OCI-LY3 (cell line): ENCODE data around the gene PHF21B.

Experiments
- H2AFZ ChIP-seq: fragments of 200-600, 300-600 bp; shearing (Covaris generic); 2 replicates; pipeline ENCODE4 v1.6.0; 2014; ENCODE audit warnings: antibody characterized with exemption, low read depth, low read length
- H3K27ac ChIP-seq: fragments of 200-600, 300-600 bp; sonication (generic); 2 replicates; pipeline ENCODE4 v1.5.1; 2014; ENCODE audit warnings: mild to moderate bottlenecking, low read length, moderate library complexity, mixed read lengths
- H3K27me3 ChIP-seq: fragments of 200-600, 300-600 bp; sonication (generic); 2 replicates; pipeline ENCODE4 v1.6.1; 2014; ENCODE audit warnings: low read depth, low read length, mixed read lengths
- H3K36me3 ChIP-seq: fragments of 200-600, 300-600 bp; sonication (generic); replicated peaks from 2 replicates; pipeline ENCODE3; 2014; ENCODE audit warnings: low read depth, low read length, mixed read lengths
- H3K4me1 ChIP-seq: fragments of 300-600, 200-600 bp; sonication (generic); 2 replicates; pipeline ENCODE4 v1.6.1; 2014; ENCODE audit warnings: low read length, mixed read lengths
- H3K4me2 ChIP-seq: fragments of 200-600, 300-600 bp; sonication (generic); 2 replicates; pipeline ENCODE4 v1.6.1; 2014; ENCODE audit warnings: low read length, mixed read lengths
- H3K4me3 ChIP-seq: fragments of 300-600, 200-600 bp; sonication (generic); 2 replicates; pipeline ENCODE4 v1.5.1; 2014; ENCODE audit warnings: antibody characterized with exemption, mild to moderate bottlenecking, low read length, moderate library complexity
- H3K79me2 ChIP-seq: fragments of 300-600, 200-600 bp; shearing (Covaris generic); 2 replicates; pipeline ENCODE4 v1.6.1; 2014; ENCODE audit warnings: mild to moderate bottlenecking, low read length, mixed read lengths
- H3K9ac ChIP-seq: fragments of 300-600, 200-600 bp; shearing (Covaris generic); 2 replicates; pipeline ENCODE4 v1.6.0; 2014; ENCODE audit warnings: mild to moderate bottlenecking, low read length, moderate library complexity
- H3K9me3 ChIP-seq: fragments of 200-600, 300-600 bp; shearing (Covaris generic); 2 replicates; pipeline ENCODE4 v1.6.1; 2014; ENCODE audit warnings: low read length, mixed read lengths; ENCODE audit not compliant: insufficient read depth
- H4K20me1 ChIP-seq: fragments of 200-600, 300-600 bp; sonication (generic); 2 replicates; pipeline ENCODE4 v1.6.1; 2016; ENCODE audit warnings: low read length, mixed read lengths; ENCODE audit not compliant: insufficient read depth
- EZH2phosphoT487 ChIP-seq: fragments of 200-600 bp; shearing (Covaris generic); IDR thresholded peaks from 2 replicates; pipeline ENCODE4 v1.6.1; 2018; ENCODE audit warnings: antibody characterized with exemption, mixed run types, low read depth
- TF ChIP-seq, protein P1 (sequence below): fragments of 200-600, 300-600 bp; sonication (generic); IDR thresholded peaks from 2 replicates; pipeline ENCODE4 v1.5.1; 2014; ENCODE audit warnings: antibody characterized with exemption, low read length, low read depth

The PHF21B gene

DNA sequence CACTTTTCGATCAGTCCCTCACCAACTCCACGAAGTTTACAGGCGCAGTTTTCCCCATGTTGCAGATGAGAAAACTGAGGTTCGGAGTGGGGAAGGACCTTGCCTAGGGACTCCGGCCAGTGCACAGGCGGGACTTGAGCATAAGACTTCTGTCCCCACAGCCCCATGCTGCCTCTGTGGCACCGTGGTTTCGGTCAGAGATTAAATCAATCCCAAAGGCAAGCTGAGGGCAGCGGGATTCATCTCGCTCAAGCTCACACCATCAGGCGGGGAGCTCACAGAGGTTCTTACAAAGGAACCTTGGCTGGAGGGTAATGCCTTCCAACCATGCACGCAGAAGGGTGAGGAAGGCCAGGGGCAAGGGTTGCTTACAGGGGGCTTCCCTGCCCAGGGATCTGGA, 115.5 kb downstream of the PHF21B start:
- peaks cover 3% of the 10 kb centered on the region for H3K36me3 ChIP-seq
- H4K20me1 ChIP-seq = no peaks in the 10 kb centered on the region
- H3K4me3 ChIP-seq = no peak overlapping the region
- no peaks in the 10 kb centered on the region for H3K79me2 ChIP-seq
- no peaks in the 10 kb centered on the region for H3K9me3 ChIP-seq
- H3K27ac ChIP-seq = no peak overlapping the region
- H3K9ac ChIP-seq = no peak overlapping the region
- H3K27me3 ChIP-seq = no peaks in the 10 kb centered on the region
- no peak overlapping the region for H3K4me2 ChIP-seq
- H3K4me1 ChIP-seq = no peaks in the 10 kb centered on the region
- TF ChIP-seq, protein P1, sequence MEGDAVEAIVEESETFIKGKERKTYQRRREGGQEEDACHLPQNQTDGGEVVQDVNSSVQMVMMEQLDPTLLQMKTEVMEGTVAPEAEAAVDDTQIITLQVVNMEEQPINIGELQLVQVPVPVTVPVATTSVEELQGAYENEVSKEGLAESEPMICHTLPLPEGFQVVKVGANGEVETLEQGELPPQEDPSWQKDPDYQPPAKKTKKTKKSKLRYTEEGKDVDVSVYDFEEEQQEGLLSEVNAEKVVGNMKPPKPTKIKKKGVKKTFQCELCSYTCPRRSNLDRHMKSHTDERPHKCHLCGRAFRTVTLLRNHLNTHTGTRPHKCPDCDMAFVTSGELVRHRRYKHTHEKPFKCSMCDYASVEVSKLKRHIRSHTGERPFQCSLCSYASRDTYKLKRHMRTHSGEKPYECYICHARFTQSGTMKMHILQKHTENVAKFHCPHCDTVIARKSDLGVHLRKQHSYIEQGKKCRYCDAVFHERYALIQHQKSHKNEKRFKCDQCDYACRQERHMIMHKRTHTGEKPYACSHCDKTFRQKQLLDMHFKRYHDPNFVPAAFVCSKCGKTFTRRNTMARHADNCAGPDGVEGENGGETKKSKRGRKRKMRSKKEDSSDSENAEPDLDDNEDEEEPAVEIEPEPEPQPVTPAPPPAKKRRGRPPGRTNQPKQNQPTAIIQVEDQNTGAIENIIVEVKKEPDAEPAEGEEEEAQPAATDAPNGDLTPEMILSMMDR = no peak
- TF ChIP-seq EZH2phosphoT487 = no peak
- H2AFZ ChIP-seq = no peak overlapping the region

DNA sequence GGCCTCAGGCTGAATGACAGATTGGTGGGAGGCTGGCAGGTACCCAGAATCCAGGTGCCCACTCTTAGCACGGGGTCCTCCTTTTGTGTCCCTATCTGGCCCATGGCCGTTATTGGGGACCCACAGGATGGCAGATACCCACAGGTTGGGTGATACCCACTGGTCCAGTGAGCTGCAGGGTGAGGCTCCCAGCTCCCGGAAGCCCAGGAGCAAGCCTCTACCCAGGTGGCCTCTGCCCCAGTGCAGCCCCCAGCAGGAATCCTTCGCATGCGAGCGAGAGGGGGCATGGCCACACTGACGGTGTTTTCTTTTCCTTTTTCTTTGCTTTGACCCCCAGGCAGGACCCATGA, 116.1 kb downstream of the PHF21B start:
- Histone ChIP-seq H3K79me2 (no peaks in the 10 kb centered on the region), H3K9me3 (no peaks in the 10 kb centered on the region), H3K4me1 (no peaks in the 10 kb centered on the region), H3K36me3 (peaks cover 3% of the 10 kb centered on the region), H3K27me3 (no peaks in the 10 kb centered on the region), H2AFZ (no peak overlapping the region), H4K20me1 (no peaks in the 10 kb centered on the region), H3K9ac (no peak overlapping the region), H3K4me3 (no peak overlapping the region), H3K4me2 (no peak overlapping the region), H3K27ac (no peak overlapping the region)
- TF ChIP-seq, protein P1 = no peak
- no peak for TF ChIP-seq EZH2phosphoT487

DNA sequence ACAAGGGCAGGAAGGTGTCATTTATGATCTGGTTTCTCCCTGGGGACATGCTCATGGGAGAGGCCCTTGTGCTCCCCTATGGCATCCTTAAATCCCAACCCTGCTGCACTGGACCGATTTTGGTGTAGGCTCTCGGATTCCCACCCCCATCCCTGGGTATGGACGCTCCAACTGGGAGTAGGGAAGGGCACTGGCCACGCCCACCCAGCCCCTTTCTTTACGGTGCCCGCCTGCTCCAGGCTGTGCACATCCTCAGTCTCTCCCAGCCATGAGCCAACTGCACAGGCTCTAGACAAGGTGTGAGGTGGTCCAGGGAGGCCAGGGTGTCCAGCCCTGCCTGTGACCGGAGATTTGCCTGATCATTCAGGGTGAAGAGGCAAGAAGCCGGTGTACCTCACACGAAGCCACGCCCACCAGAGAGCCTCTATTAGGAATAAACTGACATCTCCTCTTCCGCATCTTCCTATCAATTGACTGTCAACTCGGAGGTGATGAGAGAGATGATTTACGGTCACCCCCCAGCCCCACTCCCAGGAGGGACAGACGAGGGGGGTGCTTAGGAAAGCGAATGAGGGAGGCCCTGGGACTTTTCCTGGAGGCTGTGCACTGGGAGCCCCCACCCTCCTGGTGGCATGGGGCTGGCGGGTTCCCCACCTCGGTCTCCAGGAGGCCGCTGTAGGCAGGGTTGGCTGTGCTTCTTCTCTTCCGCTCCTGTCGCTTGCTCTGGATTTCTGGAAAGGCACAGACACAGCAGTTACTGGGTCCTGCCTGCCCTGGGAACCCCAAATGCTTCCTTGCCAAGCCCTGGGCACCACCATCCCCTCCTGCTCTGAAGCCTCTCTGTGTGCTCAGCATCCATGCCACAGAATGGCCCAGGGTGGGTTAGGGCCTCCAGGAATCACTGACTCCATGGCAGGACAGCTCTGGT, 116.7 kb downstream of the PHF21B start:
- H3K36me3 ChIP-seq = peaks cover 1% of the 10 kb centered on the region
- H3K4me3 ChIP-seq = no peak overlapping the region
- no peaks in the 10 kb centered on the region for H3K4me1 ChIP-seq
- H4K20me1 ChIP-seq = no peaks in the 10 kb centered on the region
- no peak overlapping the region for H2AFZ ChIP-seq
- H3K9me3 ChIP-seq = no peaks in the 10 kb centered on the region
- H3K27me3 ChIP-seq = no peaks in the 10 kb centered on the region
- TF ChIP-seq, protein P1 = no peak
- H3K9ac ChIP-seq = no peak overlapping the region
- no peak overlapping the region for H3K4me2 ChIP-seq
- no peak overlapping the region for H3K27ac ChIP-seq
- no peaks in the 10 kb centered on the region for H3K79me2 ChIP-seq

DNA sequence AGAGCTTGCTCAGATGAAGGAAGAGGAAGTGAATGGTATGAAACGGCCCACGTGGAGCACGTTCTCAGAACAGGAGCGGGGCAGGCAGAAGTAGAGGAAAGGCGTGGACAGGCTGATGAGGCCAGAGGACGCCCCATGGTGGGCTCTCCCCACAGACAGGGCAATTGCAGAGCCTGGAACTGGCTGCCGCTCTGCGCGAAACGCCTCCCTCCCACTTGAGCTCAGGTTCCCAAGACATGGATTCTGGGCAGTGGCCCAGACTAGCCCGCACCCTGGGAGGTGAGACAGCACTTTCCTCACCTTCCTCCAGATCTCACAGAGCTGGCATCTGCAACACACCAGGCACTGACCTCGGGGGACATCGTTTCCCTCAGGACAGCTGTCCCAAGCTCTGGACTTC, 117.6 kb downstream of the PHF21B start:
- H3K9ac ChIP-seq = no peak overlapping the region

More for the DNA sequence above, 117.6 kb downstream of the PHF21B start:
- H3K36me3 ChIP-seq = no peaks in the 10 kb centered on the region
- no peak overlapping the region for H3K4me3 ChIP-seq
- no peak overlapping the region for H3K27ac ChIP-seq
- H3K4me2 ChIP-seq = no peak overlapping the region
- H3K27me3 ChIP-seq = no peaks in the 10 kb centered on the region
- H3K79me2 ChIP-seq = no peaks in the 10 kb centered on the region
- H3K4me1 ChIP-seq = no peaks in the 10 kb centered on the region
- no peaks in the 10 kb centered on the region for H4K20me1 ChIP-seq
- TF ChIP-seq, protein P1 = no peak
- no peak for TF ChIP-seq EZH2phosphoT487
- H2AFZ ChIP-seq = no peak overlapping the region
- no peaks in the 10 kb centered on the region for H3K9me3 ChIP-seq
